Hepatocyte (in vitro differentiated cells): ENCODE data around the gene VILL. TPM values are rescaled to one million over a fixed set of nuclear protein-coding genes. Genes with fewer than 3 reads are reported as not detected.

Experiments
- DNase-seq: peaks from one replicate; pipeline ENCODE4 v3.0.0-alpha.2; 2016; ENCODE audit warnings: low spot score
- H2AFZ ChIP-seq: fragments of 200-600 bp; sonication (generic); 2 replicates; pipeline ENCODE4 v1.6.0; 2016; ENCODE audit warnings: antibody characterized with exemption, mild to moderate bottlenecking
- H3K27ac ChIP-seq: fragments of 200-600 bp; sonication (generic); 2 replicates; pipeline ENCODE4 v1.5.1; 2016; ENCODE audit warnings: mild to moderate bottlenecking
- H3K27me3 ChIP-seq: fragments of 200-600 bp; sonication (generic); 2 replicates; pipeline ENCODE4 v1.6.1; 2016
- H3K36me3 ChIP-seq: fragments of 200-600 bp; sonication (generic); replicated peaks from 2 replicates; pipeline ENCODE4 v1.5.1; 2016; ENCODE audit warnings: low read depth; ENCODE audit not compliant: insufficient read depth
- H3K4me1 ChIP-seq: fragments of 200-600 bp; sonication (generic); 2 replicates; pipeline ENCODE4 v1.5.1; 2016; ENCODE audit warnings: mild to moderate bottlenecking, moderate library complexity; ENCODE audit not compliant: insufficient read depth
- H3K4me2 ChIP-seq: fragments of 200-600 bp; sonication (generic); 2 replicates; pipeline ENCODE4 v1.6.0; 2016
- H3K4me3 ChIP-seq: fragments of 200-600 bp; sonication (generic); 2 replicates; pipeline ENCODE4 v1.5.1; 2016; ENCODE audit warnings: mild to moderate bottlenecking
- H3K79me2 ChIP-seq: fragments of 200-600 bp; sonication (generic); 2 replicates; pipeline ENCODE4 v1.6.0; 2017; ENCODE audit warnings: mild to moderate bottlenecking
- H3K9me2 ChIP-seq: fragments of 200-600 bp; sonication (generic); replicated peaks from 2 replicates; pipeline ENCODE4 v1.6.0; 2017; ENCODE audit warnings: mild to moderate bottlenecking; ENCODE audit not compliant: insufficient read depth
- H3K9me3 ChIP-seq: fragments of 200-600 bp; sonication (generic); 2 replicates; pipeline ENCODE4 v1.5.1; 2016; ENCODE audit warnings: low read depth, mild to moderate bottlenecking
- H4K20me1 ChIP-seq: fragments of 200-600 bp; sonication (generic); 2 replicates; pipeline ENCODE4 v1.6.0; 2016; ENCODE audit warnings: mild to moderate bottlenecking; ENCODE audit not compliant: insufficient read depth, poor library complexity, severe bottlenecking
- CTCF ChIP-seq: fragments of 200-600 bp; sonication (generic); IDR thresholded peaks from 2 replicates; pipeline ENCODE4 v1.5.1; 2016; ENCODE audit warnings: antibody characterized with exemption, mild to moderate bottlenecking; ENCODE audit not compliant: poor library complexity
- EZH2 ChIP-seq: fragments of 200-600 bp; sonication (generic); IDR thresholded peaks from 2 replicates; pipeline ENCODE4 v1.6.1; 2016; ENCODE audit warnings: antibody characterized with exemption, mild to moderate bottlenecking, borderline replicate concordance
- EZH2phosphoT487 ChIP-seq: fragments of 200-600 bp; sonication (generic); IDR thresholded peaks from one replicate; pipeline ENCODE4 v1.6.1; 2018; ENCODE audit warnings: antibody characterized with exemption, mild to moderate bottlenecking, low read depth, moderate library complexity; ENCODE audit not compliant: unreplicated experiment, severe bottlenecking
- WGBS: methylation state at CpG from one replicate; pipeline ENCODE4 v1.1.6; 2016; ENCODE audit warnings: low lambda C conversion rate; ENCODE audit errors: missing lambda C conversion rate; 5-methylcytosine and 5-hydroxymethylcytosine counted together
- polyA plus RNA-seq: library from polyadenylated mRNA; unstranded; fragments of >200 nt; fragmentation: Nextera tagmentation; extraction: Ambion mirVana; gene quantifications from 2 replicates; pipeline ENCODE4 v1.2.1, GENCODE V29; 2016
- total RNA-seq: library from RNA; depleted of rRNA; stranded (reverse); fragments of >200 nt; gene quantifications from 2 replicates; pipeline ENCODE4 v1.2.3, GENCODE V29; 2014

The VILL gene
- total and polyA plus RNA-seq, 2 experiments from 2014 or later, result 39.3 to 47.4 TPM

GRCh38 chr3:38028621-38029361, 38.2 kb downstream of the VILL start:
- peak overlapping the region; percentile 17 for H3K4me3 ChIP-seq
- peaks cover 9% of the 10 kb centered on the region for H3K4me1 ChIP-seq
- peak overlapping the region; percentile 24 for H2AFZ ChIP-seq
- H3K9me2 ChIP-seq, result no peaks in the 10 kb centered on the region
- 12% methylated on average over 33 of the region's 45 CpGs for WGBS
- DNase-seq, result peak; percentile 42
- H4K20me1 ChIP-seq, result no peaks in the 10 kb centered on the region
- H3K36me3 ChIP-seq, result no peaks in the 10 kb centered on the region
- H3K4me2 ChIP-seq, result peak overlapping the region; percentile 89
- H3K27ac ChIP-seq, result peak overlapping the region; percentile 17
- no peak for TF ChIP-seq EZH2
- no peak for TF ChIP-seq CTCF
- no peak for TF ChIP-seq EZH2phosphoT487
- H3K27me3 ChIP-seq, result no peaks in the 10 kb centered on the region
- no peaks in the 10 kb centered on the region for H3K79me2 ChIP-seq
- no peaks in the 10 kb centered on the region for H3K9me3 ChIP-seq

- Histone ChIP-seq H3K9me2 (no peaks in the 10 kb centered on the region), H3K27ac (peak within 1 kb of the TSS; percentile 83), H3K36me3 (no peaks in the 10 kb centered on the region), H3K4me3 (peak within 1 kb of the TSS; percentile 17), H3K4me1 (peaks cover 9% of the 10 kb centered on the region), H3K4me2 (peak within 1 kb of the TSS; percentile 89), H4K20me1 (no peaks in the 10 kb centered on the region), H3K9me3 (no peaks in the 10 kb centered on the region), H3K27me3 (no peaks in the 10 kb centered on the region), H2AFZ (peak within 1 kb of the TSS; percentile 24), H3K79me2 (no peaks in the 10 kb centered on the region)
- 2% methylated on average over 33 of the region's 75 CpGs for WGBS
- no peak for TF ChIP-seq CTCF
- TF ChIP-seq EZH2, result no peak
- no peak for TF ChIP-seq EZH2phosphoT487
- DNase-seq, result peak; percentile 89
Observed at GRCh38 chr3:38029400-38030125, 39.0 kb downstream of the VILL start, which contains the start of gene PLCD1. PLCD1 (minus strand) TSS chr3:38029642; CDS start chr3:38029539, 103 bp downstream.

- Histone ChIP-seq H3K4me1 (peaks cover 9% of the 10 kb centered on the region), H3K27ac (peak overlapping the region; percentile 83), H3K4me3 (peak overlapping the region; percentile 17), H2AFZ (peak overlapping the region; percentile 24), H3K9me3 (no peaks in the 10 kb centered on the region), H3K4me2 (peak overlapping the region; percentile 89), H3K9me2 (no peaks in the 10 kb centered on the region), H4K20me1 (no peaks in the 10 kb centered on the region), H3K27me3 (no peaks in the 10 kb centered on the region), H3K36me3 (no peaks in the 10 kb centered on the region), H3K79me2 (no peaks in the 10 kb centered on the region)
- 65% methylated on average over 8 of the region's 8 CpGs for whole genome bisulfite sequencing
- peak; percentile 58 for DNase-seq
- TF ChIP-seq CTCF (no peak), EZH2 (no peak), EZH2phosphoT487 (no peak)
Observed at GRCh38 chr3:38030126-38031021, 39.8 kb downstream of the VILL start.
